ENCODE measurements around the gene DUSP1. TPM values are rescaled to one million over a fixed set of nuclear protein-coding genes. Genes with fewer than 3 reads are reported as not detected.
"Not testable (repeated sequence)": the region's sequence is repeated elsewhere in the genome, so short reads cannot be mapped to it uniquely, and the experiment has no call there.

The DUSP1 gene
- total RNA-seq, 1 donor from 2014 or later = 150 TPM

DNA sequence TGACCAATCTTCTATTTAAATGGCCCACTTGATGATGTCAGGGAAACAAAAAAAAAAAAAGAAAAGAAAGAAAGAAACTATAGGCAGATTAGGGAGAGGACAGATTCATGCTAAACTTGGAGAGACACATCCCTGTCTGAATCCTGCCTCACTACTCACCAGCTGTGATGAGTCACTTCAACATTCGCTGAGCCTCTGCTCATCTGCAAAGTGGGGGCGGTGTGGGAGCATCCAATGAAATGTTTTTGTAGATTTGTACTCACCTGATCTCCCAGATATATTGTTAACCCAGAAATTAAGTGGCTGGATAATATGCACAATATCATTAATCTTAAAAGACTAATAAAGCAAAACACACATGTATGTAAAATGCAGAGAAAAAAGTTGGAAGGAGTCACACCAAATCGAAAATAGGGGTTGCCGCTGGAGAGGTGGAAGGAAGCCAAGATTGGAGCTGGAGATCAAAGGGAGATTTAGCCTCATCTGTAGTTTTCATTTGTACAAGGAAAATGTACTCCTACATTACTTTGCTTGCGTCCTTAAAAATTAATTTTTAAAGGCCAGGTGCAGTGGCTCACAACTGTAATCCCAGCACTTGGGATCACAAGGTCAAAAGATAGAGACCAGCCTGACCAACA, 46.0 kb upstream of the DUSP1 start:
- no peaks in the 10 kb centered on the region for H3K9me3 Mint-ChIP-seq (ENCODE audit: low read depth)
- H3K4me3 Mint-ChIP-seq (ENCODE audit: unreplicated experiment) = no peak overlapping the region
- H3K36me3 Mint-ChIP-seq (ENCODE audit: low read depth) = no peaks in the 10 kb centered on the region
- H3K27me3 Mint-ChIP-seq (ENCODE audit: low read depth) = no peaks in the 10 kb centered on the region
- H3K27ac Mint-ChIP-seq (ENCODE audit: unreplicated experiment) = peak overlapping the region; percentile 23
- H3K4me1 Mint-ChIP-seq (ENCODE audit: low read depth) = peaks cover 14% of the 10 kb centered on the region
- TF ChIP-seq, protein P1, sequence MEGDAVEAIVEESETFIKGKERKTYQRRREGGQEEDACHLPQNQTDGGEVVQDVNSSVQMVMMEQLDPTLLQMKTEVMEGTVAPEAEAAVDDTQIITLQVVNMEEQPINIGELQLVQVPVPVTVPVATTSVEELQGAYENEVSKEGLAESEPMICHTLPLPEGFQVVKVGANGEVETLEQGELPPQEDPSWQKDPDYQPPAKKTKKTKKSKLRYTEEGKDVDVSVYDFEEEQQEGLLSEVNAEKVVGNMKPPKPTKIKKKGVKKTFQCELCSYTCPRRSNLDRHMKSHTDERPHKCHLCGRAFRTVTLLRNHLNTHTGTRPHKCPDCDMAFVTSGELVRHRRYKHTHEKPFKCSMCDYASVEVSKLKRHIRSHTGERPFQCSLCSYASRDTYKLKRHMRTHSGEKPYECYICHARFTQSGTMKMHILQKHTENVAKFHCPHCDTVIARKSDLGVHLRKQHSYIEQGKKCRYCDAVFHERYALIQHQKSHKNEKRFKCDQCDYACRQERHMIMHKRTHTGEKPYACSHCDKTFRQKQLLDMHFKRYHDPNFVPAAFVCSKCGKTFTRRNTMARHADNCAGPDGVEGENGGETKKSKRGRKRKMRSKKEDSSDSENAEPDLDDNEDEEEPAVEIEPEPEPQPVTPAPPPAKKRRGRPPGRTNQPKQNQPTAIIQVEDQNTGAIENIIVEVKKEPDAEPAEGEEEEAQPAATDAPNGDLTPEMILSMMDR (IDR thresholded peaks at IDR 0.05) = no peak
- no peak for DNase-seq (ENCODE audit: low spot score)

DNA sequence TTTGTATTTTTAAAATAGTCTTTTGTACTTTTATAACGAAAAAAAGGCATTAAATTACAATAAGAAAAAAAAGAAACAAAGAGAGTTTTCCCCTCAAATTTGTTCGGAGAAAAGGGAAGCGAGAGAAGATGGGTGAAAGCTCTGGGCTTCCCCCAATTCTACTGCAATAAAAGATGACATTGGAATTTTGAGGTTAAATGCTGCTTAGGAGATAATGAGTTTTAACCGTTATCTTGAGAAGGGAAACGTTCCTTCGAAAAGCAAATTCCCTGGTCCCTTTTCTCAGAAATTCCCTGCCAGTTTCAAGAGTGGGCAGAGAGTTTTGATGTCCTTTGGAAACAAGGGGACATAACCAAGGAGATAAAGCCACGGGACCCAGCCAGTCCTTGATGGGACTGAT, 44.6 kb upstream of the DUSP1 start:
- no peaks in the 10 kb centered on the region for H3K9me3 Mint-ChIP-seq (ENCODE audit: low read depth)
- no peak overlapping the region for H3K4me3 Mint-ChIP-seq (ENCODE audit: unreplicated experiment)
- H3K27ac Mint-ChIP-seq (ENCODE audit: unreplicated experiment) = no peak overlapping the region
- TF ChIP-seq, protein P1 (IDR thresholded peaks at IDR 0.05) = no peak
- no peaks in the 10 kb centered on the region for H3K27me3 Mint-ChIP-seq (ENCODE audit: low read depth)
- no peak for DNase-seq (ENCODE audit: low spot score)
- peaks cover 14% of the 10 kb centered on the region for H3K4me1 Mint-ChIP-seq (ENCODE audit: low read depth)
- H3K36me3 Mint-ChIP-seq (ENCODE audit: low read depth) = no peaks in the 10 kb centered on the region

DNA sequence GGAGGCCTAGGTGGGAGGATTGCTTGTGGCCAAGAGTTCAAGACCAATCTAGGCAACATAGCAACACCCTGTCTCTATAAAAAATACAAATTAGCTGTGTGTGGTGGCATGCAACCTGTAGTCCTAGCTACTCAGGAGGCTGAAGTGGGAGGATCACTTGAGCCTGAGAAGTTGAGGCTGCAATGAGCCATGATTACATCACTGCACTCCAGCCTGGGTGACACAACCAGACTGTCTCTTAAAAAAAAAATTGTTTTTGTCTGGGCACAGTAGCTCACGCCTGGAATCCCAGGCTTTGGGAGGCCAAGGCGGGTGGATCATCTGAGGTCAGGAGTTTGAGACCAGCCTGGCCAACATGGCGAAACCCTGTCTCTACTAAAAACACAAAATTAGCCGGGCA, 40.0 kb upstream of the DUSP1 start:
- H3K27me3 Mint-ChIP-seq (ENCODE audit: low read depth); H3K4me3 Mint-ChIP-seq (ENCODE audit: unreplicated experiment); H3K9me3 Mint-ChIP-seq (ENCODE audit: low read depth); H3K36me3 Mint-ChIP-seq (ENCODE audit: low read depth); H3K27ac Mint-ChIP-seq (ENCODE audit: unreplicated experiment); DNase-seq (ENCODE audit: low spot score): not testable (repeated sequence)
- peaks cover 14% of the 10 kb centered on the region for H3K4me1 Mint-ChIP-seq (ENCODE audit: low read depth)

DNA sequence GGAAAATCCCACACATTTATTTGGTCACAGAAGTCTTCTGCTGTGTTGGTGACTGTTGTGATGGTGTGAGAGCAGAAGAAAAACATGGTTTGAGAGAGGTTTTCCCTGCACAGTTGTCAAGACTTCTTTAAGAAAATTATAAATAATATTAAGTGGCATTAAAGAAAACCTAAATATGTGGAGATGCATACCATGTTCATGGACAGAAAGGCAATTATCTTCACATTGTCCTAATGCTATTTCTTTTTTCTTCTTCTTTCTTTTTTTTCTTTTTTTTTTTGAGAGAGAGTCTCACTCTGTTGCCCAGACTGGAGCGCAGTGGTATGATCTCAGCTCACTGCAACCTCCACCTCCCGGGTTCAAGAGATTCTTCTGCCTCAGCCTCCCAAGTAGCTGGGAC, 38.8 kb upstream of the DUSP1 start:
- no peaks in the 10 kb centered on the region for H3K27me3 Mint-ChIP-seq (ENCODE audit: low read depth)
- H3K4me3 Mint-ChIP-seq (ENCODE audit: unreplicated experiment) = no peak overlapping the region
- H3K4me1 Mint-ChIP-seq (ENCODE audit: low read depth) = peaks cover 17% of the 10 kb centered on the region
- TF ChIP-seq, protein P1 (IDR thresholded peaks at IDR 0.05) = no peak
- DNase-seq (ENCODE audit: low spot score) = no peak
- no peak overlapping the region for H3K27ac Mint-ChIP-seq (ENCODE audit: unreplicated experiment)
- H3K9me3 Mint-ChIP-seq (ENCODE audit: low read depth) = peaks cover 4% of the 10 kb centered on the region
- no peaks in the 10 kb centered on the region for H3K36me3 Mint-ChIP-seq (ENCODE audit: low read depth)

DNA sequence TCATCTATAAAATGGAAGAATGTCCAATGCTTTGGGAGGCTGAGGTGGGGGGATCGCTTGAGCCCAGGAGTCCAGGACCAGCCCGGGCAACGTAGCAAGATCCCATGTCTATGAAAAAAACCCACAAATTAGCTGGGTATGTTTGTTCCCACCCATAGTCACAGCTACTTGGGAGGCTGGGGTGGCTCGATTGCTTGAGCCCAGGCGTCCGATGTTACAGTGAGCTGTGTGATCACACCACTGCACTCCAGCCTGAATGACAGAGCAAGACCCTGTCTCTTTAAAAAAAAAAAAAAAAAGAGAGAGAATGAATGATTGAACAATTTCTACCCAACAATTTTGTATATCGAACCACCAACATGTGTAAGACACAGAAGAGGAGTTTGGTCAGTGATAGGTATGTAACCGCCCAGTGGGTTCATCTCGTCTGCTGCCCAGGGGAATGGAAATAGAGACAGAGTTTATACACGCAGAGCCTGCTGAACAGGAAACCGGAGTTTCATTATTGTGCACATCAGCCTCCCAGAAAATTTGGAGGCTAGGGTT, 36.8 kb upstream of the DUSP1 start:
- no peaks in the 10 kb centered on the region for H3K36me3 Mint-ChIP-seq (ENCODE audit: low read depth)
- no peak for DNase-seq (ENCODE audit: low spot score)
- no peak overlapping the region for H3K27ac Mint-ChIP-seq (ENCODE audit: unreplicated experiment)
- H3K4me1 Mint-ChIP-seq (ENCODE audit: low read depth) = peaks cover 17% of the 10 kb centered on the region
- H3K27me3 Mint-ChIP-seq (ENCODE audit: low read depth) = no peaks in the 10 kb centered on the region
- no peak overlapping the region for H3K4me3 Mint-ChIP-seq (ENCODE audit: unreplicated experiment)
- H3K9me3 Mint-ChIP-seq (ENCODE audit: low read depth) = peaks cover 4% of the 10 kb centered on the region
- TF ChIP-seq, protein P1 (IDR thresholded peaks at IDR 0.05) = no peak
